B cell (primary cell): Measurements from ENCODE around the gene CMIP. TPM values are rescaled to one million over a fixed set of nuclear protein-coding genes. Genes with fewer than 3 reads are reported as not detected.
A peak's percentile ranks its signal among the peaks of the same experiment; 100 is the strongest.

ENCODE experiments used
- ATAC-seq: fragments of 200-7000 bp; cut with Tn5 transposase; one replicate; pipeline ENCODE4 v1.10.0; 2021; ENCODE audit warnings: low read depth, mild to moderate bottlenecking, moderate number of reproducible peaks, moderate library complexity
- CTCF ChIA-PET: fragments of 350-600 bp; sonication (Branson Sonifier 250); formaldehyde crosslinking; loops from one replicate; lab custom pipeline; 2021; ENCODE audit warnings: antibody characterized with exemption, inconsistent platforms; lab: Charles Lee
- POLR2A ChIA-PET: fragments of 350-600 bp; sonication (Branson Sonifier 250); formaldehyde crosslinking; loops from one replicate; lab custom pipeline; 2021; ENCODE audit warnings: antibody characterized with exemption; lab: Charles Lee
- DNase-seq: peaks from one replicate; pipeline ENCODE4 v3.0.0; 2013
- H2AFZ ChIP-seq: 2 replicates; pipeline ENCODE4 v1.6.1; 2012; ENCODE audit warnings: mild to moderate bottlenecking, low read depth, low read length; ENCODE audit not compliant: insufficient read depth, poor library complexity, severe bottlenecking
- H3K27ac ChIP-seq, 2 donors: 1 replicate in 1 of 2; 2 replicates in 1 of 2; pipeline ENCODE4 v1.5.1; 2012 to 2013; ENCODE audit warnings: low read length in 2 of 2, mild to moderate bottlenecking in 2 of 2, moderate library complexity in 1 of 2
- H3K27me3 ChIP-seq, 4 experiments: fragments of 200-600 bp in 1 of 4; sonication (generic) in 1 of 4; replicated peaks in 1 of 4; 1 replicate in 2 of 4; 2 replicates in 2 of 4; pipeline versions ENCODE4 v1.6.1 to v1.7.0; 2013 to 2016; ENCODE audit warnings: low read length in 3 of 4, mild to moderate bottlenecking in 2 of 4, mixed read lengths in 1 of 4, moderate library complexity in 1 of 4; ENCODE audit not compliant: insufficient read depth in 4 of 4, control insufficient read depth in 3 of 4; ENCODE audit errors: control extremely low read depth in 1 of 4
- H3K36me3 ChIP-seq, 2 experiments: replicated peaks in 1 of 2; 1 replicate in 1 of 2; 2 replicates in 1 of 2; pipeline versions ENCODE4 v1.6.1 to v1.7.1; 2013; ENCODE audit warnings: low read length in 1 of 2; ENCODE audit not compliant: insufficient read depth in 2 of 2, control insufficient read depth in 1 of 2; ENCODE audit errors: control extremely low read depth in 1 of 2, extremely low read depth in 1 of 2
- H3K4me1 ChIP-seq, 2 donors: fragments of 200-600 bp in 1 of 2; sonication (generic) in 1 of 2; 1 replicate in 1 of 2; 2 replicates in 1 of 2; pipeline versions ENCODE4 v1.5.1 to v1.6.1; 2013 to 2017; ENCODE audit warnings: low read length in 2 of 2; ENCODE audit not compliant: control insufficient read depth in 2 of 2, insufficient read depth in 2 of 2
- H3K4me2 ChIP-seq: replicated peaks from 2 replicates; pipeline ENCODE3; 2012; ENCODE audit warnings: mild to moderate bottlenecking, low read depth, low read length; ENCODE audit not compliant: poor library complexity, severe bottlenecking
- H3K4me3 ChIP-seq, 5 experiments: fragments of 200-600 bp in 1 of 5; sonication (generic) in 1 of 5; 1 replicate in 3 of 5; 2 replicates in 2 of 5; pipeline versions ENCODE4 v1.5.1 to v1.7.0; 2011 to 2016; ENCODE audit warnings: low read length in 4 of 5, mild to moderate bottlenecking in 4 of 5, low read depth in 2 of 5, control low read depth in 1 of 5, moderate library complexity in 1 of 5; ENCODE audit not compliant: insufficient read depth in 1 of 5; ENCODE audit errors: control extremely low read depth in 1 of 5, extremely low read depth in 1 of 5
- H3K79me2 ChIP-seq: fragments of 200-600 bp; sonication (generic); one replicate; pipeline ENCODE4 v1.6.0; 2016; ENCODE audit warnings: low read length; ENCODE audit not compliant: control insufficient read depth, insufficient read depth
- H3K9ac ChIP-seq: fragments of 200-600 bp; sonication (generic); 2 replicates; pipeline ENCODE4 v1.6.1; 2017; ENCODE audit warnings: mild to moderate bottlenecking, low read length, moderate library complexity
- H3K9me3 ChIP-seq, 3 donors: one replicate each; pipeline versions ENCODE4 v1.6.1 to v1.7.1; 2013; ENCODE audit warnings: low read length in 2 of 3; ENCODE audit not compliant: control insufficient read depth in 2 of 3, insufficient read depth in 1 of 3; ENCODE audit errors: control extremely low read depth in 1 of 3
- H4K20me1 ChIP-seq: 2 replicates; pipeline ENCODE4 v1.6.0; 2012; ENCODE audit warnings: mild to moderate bottlenecking, low read length; ENCODE audit not compliant: insufficient read depth, control insufficient read depth, poor library complexity, severe bottlenecking
- H3K27ac Mint-ChIP-seq: one replicate; pipeline ENCODE4 v1.8.0; 2021; ENCODE audit warnings: mixed read lengths
- H3K27me3 Mint-ChIP-seq: one replicate; pipeline ENCODE4 v1.8.0; 2021; ENCODE audit warnings: mixed read lengths
- H3K4me1 Mint-ChIP-seq: one replicate; pipeline ENCODE4 v1.8.0; 2021; ENCODE audit warnings: mixed read lengths
- H3K4me3 Mint-ChIP-seq: one replicate; pipeline ENCODE4 v1.8.0; 2021; ENCODE audit warnings: mixed read lengths
- H3K9me3 Mint-ChIP-seq: one replicate; pipeline ENCODE4 v1.8.0; 2022; ENCODE audit warnings: mixed read lengths; ENCODE audit not compliant: insufficient read depth
- CTCF ChIP-seq: fragments of 200-600 bp; IDR thresholded peaks from one replicate; pipeline ENCODE4 v1.8.0; 2022; ENCODE audit warnings: antibody characterized with exemption, mild to moderate bottlenecking
- EZH2 ChIP-seq: IDR thresholded peaks from 2 replicates; pipeline ENCODE4 v1.6.1; 2012; ENCODE audit warnings: borderline replicate concordance, low read depth, mild to moderate bottlenecking, moderate library complexity, low read length; ENCODE audit not compliant: insufficient read depth, poor library complexity, severe bottlenecking
- WGBS: methylation state at CpG from one replicate; pipeline ENCODE4 v1.1.5; 2013; ENCODE audit warnings: missing lambda C conversion rate; ENCODE audit not compliant: insufficient coverage; 5-methylcytosine and 5-hydroxymethylcytosine counted together
- intact Hi-C: fragments of 100-400 bp; cut with micrococcal nuclease; formaldehyde crosslinking; loops from one replicate; pipeline ENCODE4 v1.10.0; 2022
- polyA plus RNA-seq: library from polyadenylated mRNA; depleted of rRNA; stranded (reverse); fragments of >200 nt; gene quantifications from 2 replicates; pipeline ENCODE4 v1.2.3, GENCODE V29; 2012
- total RNA-seq, 2 donors: library from RNA; stranded (reverse); fragments of 120-200 nt in 1 of 2; gene quantifications; 1 replicate in 1 of 2; 2 replicates in 1 of 2; pipeline versions ENCODE4 v1.2.3 to v1.2.4, GENCODE V29; 2013 to 2022

CMIP gene
- total and polyA plus RNA-seq, 2 donors (not counting 1 experiment from before 2014, with no cell fraction given) = 27.1 to 155 TPM

GRCh38 chr16:81752225-81752875, 307.7 kb downstream of the CMIP start:
- Histone ChIP-seq H3K36me3 (peaks cover 4 to 7% of the 10 kb centered on the region in 2 experiments), H3K27ac (peak overlapping the region; percentile 76 to 87), H3K9me3 (no peaks in the 10 kb centered on the region), H4K20me1 (no peaks in the 10 kb centered on the region), H3K4me2 (peak overlapping the region; percentile 83), H3K4me3 (peak overlapping the region in 4 of 5 experiments; percentile 6 to 58 (median 34)), H3K27me3 (no peaks in the 10 kb centered on the region), H3K79me2 (peaks cover 79% of the 10 kb centered on the region), H3K9ac (peak overlapping the region; percentile 54), H3K4me1 (peaks cover 67 to 82% of the 10 kb centered on the region in 2 donors), H2AFZ (peak overlapping the region; percentile 78)
- Mint-ChIP-seq H3K4me1 (peaks cover 67% of the 10 kb centered on the region), H3K4me3 (peak overlapping the region; percentile 67), H3K27ac (peak overlapping the region; percentile 87), H3K27me3 (no peaks in the 10 kb centered on the region), H3K9me3 (no peaks in the 10 kb centered on the region)
- DNase-seq (peak; percentile 87), ATAC-seq (peak; percentile 96)
- no peak for TF ChIP-seq CTCF
- TF ChIP-seq EZH2 = no peak
- ChIA-PET CTCF (interaction anchor here (0.9 to 3.1 kb wide), 27 partner anchors 9 to 138 kb away, joined by 3 to 37 read pairs (median 5); no protein-coding TSS in a partner anchor), POLR2A (interaction anchor here (0.6 to 2.4 kb wide), 15 partner anchors 9 to 112 kb away, joined by 3 to 14 read pairs (median 5); partner anchors contain the start of gene PLCG2)
- 13% methylated on average over 13 of the region's 13 CpGs for WGBS
- intact Hi-C loops = loop anchor here (1.0 to 2.0 kb wide), 4 partner anchors 14 to 122 kb away; partner anchors contain the start of gene PLCG2

- peaks cover 69% of the 10 kb centered on the region for H3K4me1 Mint-ChIP-seq
- Histone ChIP-seq H3K79me2 (peaks cover 81% of the 10 kb centered on the region), H3K4me1 (peaks cover 67 to 84% of the 10 kb centered on the region in 2 donors), H3K9me3 (no peaks in the 10 kb centered on the region), H3K36me3 (peaks cover 4 to 7% of the 10 kb centered on the region in 2 experiments), H3K27ac (peak overlapping the region; percentile 76 to 87), H3K27me3 (no peaks in the 10 kb centered on the region), H3K4me2 (peak overlapping the region; percentile 83), H3K9ac (peak overlapping the region; percentile 54), H3K4me3 (peak overlapping the region in 3 of 5 experiments; percentile 27 to 58 (median 40)), H4K20me1 (no peaks in the 10 kb centered on the region), H2AFZ (peak overlapping the region; percentile 78)
- TF ChIP-seq CTCF = no peak
- no peak for TF ChIP-seq EZH2
- CTCF ChIA-PET = interaction anchor here (0.6 to 3.1 kb wide), 24 partner anchors 8 to 145 kb away, joined by 3 to 37 read pairs (median 6); no protein-coding TSS in a partner anchor
- no peak for ATAC-seq
- intact Hi-C loops = loop anchor here (1.0 to 2.0 kb wide), 4 partner anchors 14 to 121 kb away; partner anchors contain the start of gene PLCG2
- no peaks in the 10 kb centered on the region for H3K9me3 Mint-ChIP-seq
- DNase-seq = no peak
- POLR2A ChIA-PET = interaction anchor here (0.6 to 2.4 kb wide), 14 partner anchors 9 to 111 kb away, joined by 3 to 14 read pairs (median 5); partner anchors contain the start of gene PLCG2
- no peaks in the 10 kb centered on the region for H3K27me3 Mint-ChIP-seq
- H3K4me3 Mint-ChIP-seq = peak overlapping the region; percentile 67
- H3K27ac Mint-ChIP-seq = peak overlapping the region; percentile 87
- WGBS = 70% methylated on average over 4 of the region's 7 CpGs
Observed at GRCh38 chr16:81752876-81753227, 308.2 kb downstream of the CMIP start.
